T-helper 2 cell (primary cell): ENCODE results near the gene CLNK.

Experiments
- DNase-seq, 5 experiments: peaks; one replicate each; pipeline versions ENCODE4 v3.0.0 to v3.0.0-alpha.2; 2012 to 2022

The CLNK gene

GRCh38 chr4:10701161-10701560 lies 16.6 kb upstream of the CLNK start:
- DNase-seq, result no peak

GRCh38 chr4:10698172-10698571 lies 13.6 kb upstream of the CLNK start:
- no peak for DNase-seq

- DNase-seq, result no peak
These were observed 12.5 kb upstream of the CLNK start for GRCh38 chr4:10697086-10697485.

- peak in 1 of 5 experiments; percentile 56 for DNase-seq
These were observed 11.7 kb upstream of the CLNK start for GRCh38 chr4:10696253-10696652.

GRCh38 chr4:10694828-10695209 lies 10.3 kb upstream of the CLNK start:
- DNase-seq, result no peak

- DNase-seq, result no peak
These were observed 9.7 kb upstream of the CLNK start for GRCh38 chr4:10694151-10694827.

GRCh38 chr4:10691651-10692050 lies 7.1 kb upstream of the CLNK start:
- no peak for DNase-seq

GRCh38 chr4:10690185-10690907 lies 5.8 kb upstream of the CLNK start:
- DNase-seq, result no peak

GRCh38 chr4:10688846-10689245 lies 4.3 kb upstream of the CLNK start:
- DNase-seq, result no peak

GRCh38 chr4:10688022-10688421 lies 3.5 kb upstream of the CLNK start:
- DNase-seq, result no peak

- no peak for DNase-seq
These were observed 3.0 kb upstream of the CLNK start for GRCh38 chr4:10687526-10687925.

GRCh38 chr4:10682397-10682796 lies 2.2 kb downstream of the CLNK start:
- DNase-seq, result no peak

- DNase-seq, result no peak
These were observed 6.6 kb downstream of the CLNK start for GRCh38 chr4:10677796-10678497.

GRCh38 chr4:10673817-10674369 lies 10.7 kb downstream of the CLNK start:
- peak in 1 of 5 experiments; percentile 26 for DNase-seq

GRCh38 chr4:10672379-10672778 lies 12.2 kb downstream of the CLNK start:
- no peak for DNase-seq

GRCh38 chr4:10671799-10672198 lies 12.8 kb downstream of the CLNK start:
- no peak for DNase-seq

- DNase-seq, result peak in 2 of 5 experiments; percentile 6 to 99
These were observed 13.2 kb downstream of the CLNK start for GRCh38 chr4:10671366-10671765.

- no peak for DNase-seq
These were observed 14.2 kb downstream of the CLNK start for GRCh38 chr4:10670321-10670720.

GRCh38 chr4:10667701-10668326 lies 16.8 kb downstream of the CLNK start:
- DNase-seq, result no peak

- DNase-seq, result no peak
These were observed 18.0 kb downstream of the CLNK start for GRCh38 chr4:10666616-10667015.

GRCh38 chr4:10664408-10664807 lies 20.2 kb downstream of the CLNK start:
- DNase-seq, result no peak

GRCh38 chr4:10662937-10663336 lies 21.6 kb downstream of the CLNK start:
- DNase-seq, result no peak

GRCh38 chr4:10661047-10661446 lies 23.5 kb downstream of the CLNK start:
- DNase-seq, result no peak
